ENCODE measurements around the gene SKAP2. TPM values are rescaled to one million over a fixed set of nuclear protein-coding genes. Genes with fewer than 3 reads are reported as not detected.

Gene SKAP2
- total and polyA plus RNA-seq, 2 donors (not counting 1 experiment from before 2014, with no cell fraction given) = 17.5 to 25.9 TPM

DNA sequence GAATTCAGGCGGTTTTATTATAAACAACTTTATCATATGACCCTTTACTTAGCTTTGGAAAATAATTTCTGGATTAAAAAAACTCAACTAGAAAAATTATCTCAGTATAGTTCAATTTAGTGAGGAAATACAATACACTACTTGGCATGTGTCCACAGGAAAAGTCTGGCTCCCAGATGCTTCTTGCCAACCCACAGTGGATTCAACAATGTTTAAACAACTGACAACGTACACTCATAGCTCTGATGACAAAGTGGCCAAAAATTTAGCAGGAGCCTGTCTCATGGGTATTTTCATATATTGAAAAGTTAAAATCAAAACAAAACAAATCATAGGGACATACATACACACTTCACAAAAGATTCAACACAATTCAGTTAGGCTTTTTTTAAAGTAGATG, 158.8 kb downstream of the SKAP2 start:
- Histone ChIP-seq H3K4me2 (ENCODE audit: extremely low read depth, insufficient read depth, low read length) (peak overlapping the region; percentile 64), H3K9ac (ENCODE audit: insufficient read depth, low read length) (no peak overlapping the region), H3K4me3 (replicated peaks in 1 of 4; ENCODE audit: control extremely low read depth in 1 of 4, insufficient read depth in 1 of 4, low read depth in 3 of 4, low read length in 4 of 4) (no peak overlapping the region), H3K9me3 (ENCODE audit: control insufficient read depth, insufficient read depth, low read depth, low read length) (no peaks in the 10 kb centered on the region), H3K79me2 (ENCODE audit: control insufficient read depth, insufficient read depth, low read length) (no peaks in the 10 kb centered on the region), H2AFZ (ENCODE audit: low read length) (no peak overlapping the region), H3K27me3 (ENCODE audit: control insufficient read depth, insufficient read depth, low read length) (no peaks in the 10 kb centered on the region), H4K20me1 (ENCODE audit: control insufficient read depth, extremely low read depth, insufficient read depth, low read length) (no peaks in the 10 kb centered on the region), H3K27ac (ENCODE audit: insufficient read depth, low read length) (no peak overlapping the region), H3K36me3 (ENCODE audit: control insufficient read depth, insufficient read depth, low read length) (no peaks in the 10 kb centered on the region), H3K4me1 (ENCODE audit: control insufficient read depth, extremely low read depth, insufficient read depth, low read length) (peaks cover 12% of the 10 kb centered on the region)
- TF ChIP-seq, protein P1, sequence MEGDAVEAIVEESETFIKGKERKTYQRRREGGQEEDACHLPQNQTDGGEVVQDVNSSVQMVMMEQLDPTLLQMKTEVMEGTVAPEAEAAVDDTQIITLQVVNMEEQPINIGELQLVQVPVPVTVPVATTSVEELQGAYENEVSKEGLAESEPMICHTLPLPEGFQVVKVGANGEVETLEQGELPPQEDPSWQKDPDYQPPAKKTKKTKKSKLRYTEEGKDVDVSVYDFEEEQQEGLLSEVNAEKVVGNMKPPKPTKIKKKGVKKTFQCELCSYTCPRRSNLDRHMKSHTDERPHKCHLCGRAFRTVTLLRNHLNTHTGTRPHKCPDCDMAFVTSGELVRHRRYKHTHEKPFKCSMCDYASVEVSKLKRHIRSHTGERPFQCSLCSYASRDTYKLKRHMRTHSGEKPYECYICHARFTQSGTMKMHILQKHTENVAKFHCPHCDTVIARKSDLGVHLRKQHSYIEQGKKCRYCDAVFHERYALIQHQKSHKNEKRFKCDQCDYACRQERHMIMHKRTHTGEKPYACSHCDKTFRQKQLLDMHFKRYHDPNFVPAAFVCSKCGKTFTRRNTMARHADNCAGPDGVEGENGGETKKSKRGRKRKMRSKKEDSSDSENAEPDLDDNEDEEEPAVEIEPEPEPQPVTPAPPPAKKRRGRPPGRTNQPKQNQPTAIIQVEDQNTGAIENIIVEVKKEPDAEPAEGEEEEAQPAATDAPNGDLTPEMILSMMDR (conservative IDR thresholded peaks at IDR 0.05 in 1 of 2, IDR thresholded peaks at IDR 0.05 in 1 of 2; ENCODE audit: low read depth in 1 of 2, low read length in 2 of 2) = no peak
- TF ChIP-seq EZH2 (IDR thresholded peaks at IDR 0.05; ENCODE audit: low read length, missing control alignments) = no peak
- peak; percentile 91 to 98 for DNase-seq (ENCODE audit: low read depth in 2 of 2)

GRCh38 chr7:26704786-26705185, 159.6 kb downstream of the SKAP2 start:
- Histone ChIP-seq H3K4me2 (ENCODE audit: extremely low read depth, insufficient read depth, low read length) (peak overlapping the region; percentile 64), H4K20me1 (ENCODE audit: control insufficient read depth, extremely low read depth, insufficient read depth, low read length) (no peaks in the 10 kb centered on the region), H3K27me3 (ENCODE audit: control insufficient read depth, insufficient read depth, low read length) (no peaks in the 10 kb centered on the region), H3K79me2 (ENCODE audit: control insufficient read depth, insufficient read depth, low read length) (no peaks in the 10 kb centered on the region), H3K9ac (ENCODE audit: insufficient read depth, low read length) (no peak overlapping the region), H3K36me3 (ENCODE audit: control insufficient read depth, insufficient read depth, low read length) (no peaks in the 10 kb centered on the region), H3K27ac (ENCODE audit: insufficient read depth, low read length) (no peak overlapping the region), H3K4me1 (ENCODE audit: control insufficient read depth, extremely low read depth, insufficient read depth, low read length) (peaks cover 12% of the 10 kb centered on the region), H2AFZ (ENCODE audit: low read length) (no peak overlapping the region), H3K4me3 (replicated peaks in 1 of 4; ENCODE audit: control extremely low read depth in 1 of 4, insufficient read depth in 1 of 4, low read depth in 3 of 4, low read length in 4 of 4) (no peak overlapping the region), H3K9me3 (ENCODE audit: control insufficient read depth, insufficient read depth, low read depth, low read length) (no peaks in the 10 kb centered on the region)
- peak; percentile 54 to 74 for DNase-seq (ENCODE audit: low read depth in 2 of 2)
- TF ChIP-seq, protein P1 (conservative IDR thresholded peaks at IDR 0.05 in 1 of 2, IDR thresholded peaks at IDR 0.05 in 1 of 2; ENCODE audit: low read depth in 1 of 2, low read length in 2 of 2) = no peak
- no peak for TF ChIP-seq EZH2 (IDR thresholded peaks at IDR 0.05; ENCODE audit: low read length, missing control alignments)

- no peak overlapping the region for H2AFZ ChIP-seq (ENCODE audit: low read length)
- DNase-seq (ENCODE audit: low read depth in 2 of 2) = no peak
- no peak overlapping the region for H3K9ac ChIP-seq (ENCODE audit: insufficient read depth, low read length)
- H3K27ac ChIP-seq (ENCODE audit: insufficient read depth, low read length) = no peak overlapping the region
- no peaks in the 10 kb centered on the region for H3K36me3 ChIP-seq (ENCODE audit: control insufficient read depth, insufficient read depth, low read length)
- H3K4me2 ChIP-seq (ENCODE audit: extremely low read depth, insufficient read depth, low read length) = no peak overlapping the region
- H4K20me1 ChIP-seq (ENCODE audit: control insufficient read depth, extremely low read depth, insufficient read depth, low read length) = no peaks in the 10 kb centered on the region
- H3K9me3 ChIP-seq (ENCODE audit: control insufficient read depth, insufficient read depth, low read depth, low read length) = no peaks in the 10 kb centered on the region
- H3K79me2 ChIP-seq (ENCODE audit: control insufficient read depth, insufficient read depth, low read length) = no peaks in the 10 kb centered on the region
- no peaks in the 10 kb centered on the region for H3K27me3 ChIP-seq (ENCODE audit: control insufficient read depth, insufficient read depth, low read length)
- TF ChIP-seq EZH2 (IDR thresholded peaks at IDR 0.05; ENCODE audit: low read length, missing control alignments) = no peak
- TF ChIP-seq, protein P1 (conservative IDR thresholded peaks at IDR 0.05 in 1 of 2, IDR thresholded peaks at IDR 0.05 in 1 of 2; ENCODE audit: low read depth in 1 of 2, low read length in 2 of 2) = no peak
- H3K4me3 ChIP-seq (replicated peaks in 1 of 4; ENCODE audit: control extremely low read depth in 1 of 4, insufficient read depth in 1 of 4, low read depth in 3 of 4, low read length in 4 of 4) = no peak overlapping the region
- H3K4me1 ChIP-seq (ENCODE audit: control insufficient read depth, extremely low read depth, insufficient read depth, low read length) = peaks cover 12% of the 10 kb centered on the region
Observed at GRCh38 chr7:26704036-26704435, 160.4 kb downstream of the SKAP2 start.

Data from fibroblast of lung (primary cell).